Activated CD4-positive, alpha-beta T cell treated with anti-CD3 and anti-CD28 coated beads, Interleukin-2, amount 50 U/mL, for 24 hours (primary cell): ENCODE results near the gene CEMIP.

Source experiments
- DNase-seq, 2 donors: peaks; one replicate each; pipeline ENCODE4 v3.0.0-alpha.2; 2020; ENCODE audit warnings: low read depth in 1 of 2, low spot score in 1 of 2

The CEMIP gene

DNA sequence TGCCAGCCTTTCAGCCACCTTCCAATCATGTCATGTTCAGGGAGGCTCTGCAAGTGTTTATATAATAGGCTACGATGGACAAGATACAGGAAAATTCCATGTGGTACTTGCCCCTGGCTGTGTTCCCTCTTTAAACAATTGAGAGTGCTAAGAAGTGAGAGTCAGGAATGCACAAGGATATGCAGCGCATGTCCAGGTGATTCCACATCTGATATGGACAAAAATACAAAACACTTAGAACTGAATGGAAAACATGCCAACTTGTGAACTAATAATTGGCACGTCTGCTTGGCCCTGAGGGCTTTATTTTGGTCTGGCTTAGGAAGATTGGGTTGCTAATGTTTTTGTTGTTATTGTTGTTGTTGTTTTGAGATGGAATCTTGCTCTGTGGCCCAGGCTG lies 100.9 kb downstream of the CEMIP start:
- no peak for DNase-seq

DNA sequence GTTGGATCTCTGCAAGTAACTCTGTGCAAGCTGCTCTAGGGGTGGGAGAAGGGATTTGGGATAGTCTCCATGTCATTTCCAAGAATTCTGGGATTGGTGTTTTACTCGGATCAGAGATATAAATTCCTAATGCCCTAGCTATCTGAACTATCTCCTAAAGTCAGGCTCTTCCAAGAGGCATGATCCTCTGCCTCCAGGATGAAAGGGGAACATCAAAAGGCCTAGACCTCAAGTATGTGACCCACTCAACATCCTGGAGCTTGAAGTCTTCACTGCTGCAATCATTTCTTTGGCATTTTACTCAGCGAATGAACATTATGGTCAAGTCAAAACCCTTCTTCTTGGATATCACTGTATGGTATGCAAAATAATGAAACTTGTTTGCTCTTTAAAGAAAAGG lies 104.5 kb downstream of the CEMIP start:
- DNase-seq, result no peak

DNA sequence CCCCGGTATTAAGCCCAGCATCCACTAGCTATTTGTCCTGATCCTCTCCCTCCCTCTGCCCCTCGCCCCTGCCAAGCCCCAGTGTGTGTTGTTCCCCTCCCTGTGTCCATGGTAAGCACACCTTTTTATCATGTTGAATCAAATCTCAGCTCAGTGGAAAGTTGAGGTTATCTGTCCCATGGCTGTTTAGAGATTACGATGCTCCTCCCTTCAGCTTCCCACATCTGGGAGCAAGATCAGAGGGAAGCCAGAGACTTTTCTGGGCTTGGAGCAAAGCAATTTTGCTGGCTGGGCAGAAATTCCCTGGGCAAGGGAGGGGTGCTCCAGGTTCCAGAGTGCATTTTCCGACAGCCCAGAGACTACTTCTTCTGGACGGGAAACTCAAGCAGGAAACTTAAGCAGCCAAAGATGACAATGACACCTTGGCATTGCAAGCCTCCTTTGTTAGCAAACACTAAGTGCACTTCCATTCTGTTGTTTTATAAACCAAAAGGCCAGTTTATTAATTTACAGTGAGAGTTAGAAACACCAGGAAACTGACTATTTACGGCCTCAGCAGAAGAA lies 105.9 kb downstream of the CEMIP start:
- no peak for DNase-seq

DNA sequence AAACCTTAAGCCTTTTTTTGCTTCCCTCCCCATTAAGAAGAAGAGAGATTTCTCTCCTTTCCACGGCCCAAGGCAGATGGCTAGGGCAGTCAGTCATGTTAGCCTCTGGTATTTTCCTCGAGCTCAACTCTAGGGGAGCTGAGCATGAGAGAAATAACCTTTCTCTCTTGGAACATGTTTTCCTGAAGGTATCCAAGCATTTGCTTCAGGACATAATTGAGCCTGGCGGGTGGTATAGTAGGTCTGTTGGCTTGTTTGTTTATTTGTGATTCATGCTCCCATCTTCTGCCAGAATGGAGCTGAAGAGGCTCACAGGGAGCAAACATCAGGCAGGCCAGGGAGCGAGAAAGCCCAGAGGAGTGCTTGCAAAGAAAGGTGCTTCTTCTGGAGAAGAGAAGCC lies 108.0 kb downstream of the CEMIP start:
- DNase-seq, result no peak

DNA sequence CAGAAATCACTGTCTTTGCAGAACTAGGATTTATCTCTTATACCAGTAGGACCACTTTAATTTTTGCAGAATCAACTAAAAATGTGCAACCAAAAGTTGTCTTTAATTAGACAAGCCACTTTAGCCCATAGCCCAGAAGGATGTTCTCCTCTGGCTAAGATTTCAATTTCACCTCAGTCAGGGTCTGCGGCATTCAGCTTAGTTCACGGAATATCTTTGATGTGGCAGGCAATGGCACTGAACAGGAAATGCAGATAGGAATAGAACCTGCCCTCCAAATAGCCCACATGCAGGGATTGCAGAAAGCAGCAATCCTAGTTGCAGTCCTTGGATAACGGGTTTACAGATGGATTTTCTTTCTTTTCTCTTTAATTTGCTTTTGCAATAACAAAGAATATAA lies 109.7 kb downstream of the CEMIP start:
- no peak for DNase-seq

DNA sequence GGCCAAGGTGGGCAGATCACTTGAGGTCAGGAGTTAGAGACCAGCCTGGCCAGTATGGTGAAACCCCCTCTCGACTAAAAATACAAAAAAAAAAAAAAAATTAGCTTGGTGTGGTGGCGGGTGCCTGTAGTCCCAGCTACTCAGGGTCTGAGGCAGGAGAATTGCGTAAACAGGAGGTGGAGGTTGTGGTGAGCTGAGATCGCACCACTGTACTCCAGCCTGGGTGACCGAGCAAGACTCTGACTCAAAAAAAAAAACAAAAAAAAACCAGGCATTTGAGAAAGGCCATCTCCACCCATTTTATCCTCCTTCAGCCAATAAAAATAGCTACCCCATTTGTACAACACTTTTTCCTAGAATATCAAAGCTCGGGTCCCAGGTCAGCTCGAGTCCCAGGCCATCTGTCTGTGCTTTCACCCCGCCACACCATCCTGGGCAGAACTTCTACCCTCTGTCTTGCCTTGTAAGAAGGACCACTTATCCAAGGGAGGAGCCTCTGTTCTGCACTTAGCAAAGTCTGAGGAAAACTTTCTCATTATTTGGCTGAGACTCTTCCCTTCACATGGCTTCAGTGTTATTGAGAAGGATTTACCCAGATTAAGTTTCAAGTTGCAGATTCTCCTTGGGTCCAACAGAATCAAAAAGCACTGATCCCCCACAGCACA lies 111.3 kb downstream of the CEMIP start:
- DNase-seq, result no peak

DNA sequence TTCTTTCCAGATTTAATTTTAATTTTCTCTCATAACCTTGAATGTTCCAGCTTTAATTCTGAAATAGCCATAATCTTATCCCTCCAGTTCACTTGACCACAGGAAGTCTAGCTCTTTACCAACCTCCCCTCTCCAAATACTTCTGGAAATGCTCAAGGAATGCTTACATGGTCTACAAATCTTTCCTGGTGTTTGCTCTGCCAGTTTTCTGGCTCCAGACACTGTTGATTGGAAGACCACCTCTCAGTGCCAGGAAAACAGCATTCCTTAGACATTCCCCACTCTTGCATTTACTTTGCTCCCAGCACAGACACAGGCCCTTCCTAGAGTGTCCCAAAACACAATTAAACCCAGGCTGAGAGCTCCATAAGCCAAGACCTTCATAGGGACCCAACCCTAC lies 111.8 kb downstream of the CEMIP start:
- DNase-seq, result no peak

DNA sequence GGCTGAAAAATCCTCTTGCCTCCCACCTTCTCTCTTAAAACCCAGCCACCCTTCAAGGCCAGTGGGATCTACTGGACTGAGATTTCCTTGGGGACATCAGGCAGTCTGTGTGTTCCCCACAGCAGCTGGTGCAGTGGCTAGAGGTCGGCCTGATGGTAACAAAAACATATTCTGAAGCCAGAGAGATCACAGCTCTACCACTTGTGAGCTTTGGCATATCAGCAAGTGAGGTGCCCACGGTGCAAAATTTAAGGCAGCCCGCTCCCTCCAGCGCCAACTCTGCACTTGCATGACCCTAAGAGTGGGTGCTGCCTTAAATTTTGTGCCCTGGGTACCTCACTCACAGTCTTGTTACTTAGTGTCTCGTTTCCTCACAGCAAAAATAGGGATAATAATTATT lies 113.2 kb downstream of the CEMIP start:
- no peak for DNase-seq

DNA sequence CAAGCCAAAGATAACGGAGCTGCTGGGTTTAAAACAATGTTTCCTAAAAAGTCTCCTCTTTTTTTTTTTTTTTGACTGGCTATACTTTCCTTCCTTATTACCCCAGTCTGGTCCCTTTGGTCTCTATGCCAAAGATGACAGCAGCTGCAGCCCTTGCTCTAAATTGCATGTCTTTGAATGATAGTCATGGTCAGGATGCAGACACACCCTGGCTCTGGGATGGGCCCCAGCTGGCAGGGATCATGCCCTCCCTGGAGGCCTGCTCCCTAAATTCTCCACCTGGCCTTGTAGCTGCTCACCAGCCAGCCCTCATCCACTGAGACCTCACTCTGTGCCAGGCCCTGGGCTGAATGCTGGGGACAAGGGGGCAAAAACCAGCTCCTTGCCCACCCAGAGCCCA lies 114.6 kb downstream of the CEMIP start:
- no peak for DNase-seq

DNA sequence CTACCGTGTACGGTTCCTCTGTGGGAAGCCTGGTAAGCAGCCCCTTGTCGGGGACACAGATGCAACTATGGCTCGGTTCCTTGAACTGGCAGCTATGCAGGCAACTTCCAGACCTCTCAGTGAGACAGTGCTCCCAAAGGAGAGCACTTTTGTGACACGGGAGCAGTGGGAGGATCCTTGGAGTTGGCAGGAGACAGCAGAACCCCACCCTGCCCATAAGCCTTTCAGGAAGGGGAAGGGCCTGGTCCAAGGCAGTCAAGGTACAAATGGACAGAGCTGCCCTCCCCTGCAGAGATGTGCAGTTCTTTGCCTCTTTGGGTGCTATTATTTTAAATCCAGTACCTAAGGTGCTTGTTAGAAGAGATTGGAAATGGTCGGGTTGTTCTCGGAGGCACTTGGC lies 115.9 kb downstream of the CEMIP start:
- no peak for DNase-seq

DNA sequence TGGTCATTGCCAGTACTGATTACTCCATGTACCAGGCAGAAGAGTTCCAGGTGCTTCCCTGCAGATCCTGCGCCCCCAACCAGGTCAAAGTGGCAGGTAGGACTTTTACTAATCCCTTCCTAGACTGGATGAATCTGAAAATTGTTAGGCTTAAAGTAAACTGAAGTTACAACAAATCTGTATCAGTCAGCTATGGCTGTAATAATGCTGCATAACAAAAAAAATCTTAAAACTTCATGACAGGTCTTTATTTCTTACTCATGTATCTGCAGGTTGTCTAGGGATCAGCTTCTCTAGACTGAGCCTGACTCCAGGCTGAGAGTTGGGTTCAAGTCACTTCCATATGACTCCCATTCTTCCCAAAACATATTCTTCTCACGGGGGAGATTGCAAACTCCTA lies 116.8 kb downstream of the CEMIP start:
- no peak for DNase-seq

DNA sequence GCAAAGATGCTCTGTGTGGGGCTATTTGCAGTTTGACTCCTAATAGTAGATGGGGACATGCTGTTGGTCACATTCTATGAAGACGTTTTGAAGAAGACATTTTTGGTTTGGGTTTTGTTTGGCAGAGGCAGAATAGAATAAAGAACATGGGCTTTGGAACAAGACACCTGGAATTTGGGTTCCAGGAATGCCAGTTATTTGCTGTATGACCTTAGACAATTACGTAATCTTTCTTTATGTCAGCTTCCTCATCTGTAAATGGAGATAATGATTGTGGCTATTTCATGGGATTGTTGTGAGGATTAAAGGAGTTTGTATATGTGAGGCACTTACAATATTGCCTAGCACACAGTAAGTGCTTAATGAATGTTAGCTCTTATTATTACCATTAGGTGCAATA lies 118.9 kb downstream of the CEMIP start:
- DNase-seq, result no peak

DNA sequence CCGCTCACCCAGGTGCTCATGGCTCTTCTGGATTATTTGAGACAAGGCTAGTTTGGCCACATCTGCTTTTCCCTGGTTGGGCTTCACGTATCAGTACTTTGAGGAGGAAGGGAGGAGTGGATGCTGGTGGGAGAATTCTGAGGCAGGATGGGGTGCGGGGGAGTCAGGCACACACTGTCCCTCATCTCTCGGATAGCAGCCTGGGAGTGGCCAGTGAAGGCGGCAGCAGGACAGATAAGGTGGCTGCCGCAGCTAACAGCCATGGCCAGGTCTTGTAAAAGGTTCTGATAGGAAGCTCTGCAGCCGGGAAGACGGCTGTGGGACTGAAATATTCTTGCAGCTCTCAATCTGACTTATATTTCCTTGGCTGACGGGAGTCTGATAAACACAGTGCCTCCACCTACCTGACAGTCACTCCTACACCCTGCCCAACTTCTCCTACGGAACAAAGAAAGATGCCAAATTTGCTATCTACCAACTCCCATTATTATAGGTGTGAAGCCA lies 123.2 kb downstream of the CEMIP start:
- no peak for DNase-seq

DNA sequence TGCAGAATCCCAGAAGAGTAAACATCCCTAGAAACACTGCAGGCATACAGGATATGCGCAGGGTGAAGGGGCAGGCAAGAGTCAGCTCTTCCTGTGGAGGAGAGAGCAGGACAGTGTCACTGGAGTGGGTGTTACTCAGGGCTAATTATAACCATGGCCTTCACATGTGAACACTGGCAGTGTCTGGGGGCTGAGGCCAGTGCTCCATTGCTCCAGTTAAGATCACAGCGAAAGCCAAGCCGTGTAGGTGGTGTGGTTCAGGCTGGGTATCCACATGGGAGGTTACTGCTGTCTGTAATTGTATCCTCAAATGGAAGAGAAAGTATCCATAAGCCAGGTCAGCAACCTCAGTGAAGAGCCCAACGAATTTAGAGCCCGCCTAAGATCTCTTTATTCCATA lies 125.8 kb downstream of the CEMIP start:
- no peak for DNase-seq

DNA sequence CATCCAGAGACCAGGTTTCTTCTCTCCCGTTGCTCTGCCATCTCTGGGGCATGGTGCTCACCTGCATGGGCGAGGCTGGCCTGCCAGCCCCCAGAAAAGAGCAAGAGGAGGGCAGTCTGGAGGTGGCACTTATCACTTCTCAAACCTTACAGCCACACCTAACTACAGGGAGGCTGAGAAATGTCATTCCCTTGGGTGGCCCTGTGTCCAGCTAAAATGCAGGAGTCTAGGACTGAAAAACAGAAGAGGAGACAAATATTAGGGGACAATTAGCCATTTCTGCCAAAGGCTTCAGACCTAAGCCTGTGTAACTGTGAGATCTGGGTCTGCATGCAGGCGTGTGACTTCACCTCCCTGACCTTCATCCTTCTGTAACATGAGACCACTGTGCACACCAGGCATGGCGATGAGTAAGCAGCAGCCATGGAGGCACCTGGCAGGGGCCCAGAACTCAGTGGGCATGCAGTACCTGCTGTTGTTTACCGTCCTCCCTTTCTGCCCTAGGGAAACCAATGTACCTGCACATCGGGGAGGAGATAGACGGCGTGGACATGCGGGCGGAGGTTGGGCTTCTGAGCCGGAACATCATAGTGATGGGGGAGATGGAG lies 127.1 kb downstream of the CEMIP start:
- no peak for DNase-seq

DNA sequence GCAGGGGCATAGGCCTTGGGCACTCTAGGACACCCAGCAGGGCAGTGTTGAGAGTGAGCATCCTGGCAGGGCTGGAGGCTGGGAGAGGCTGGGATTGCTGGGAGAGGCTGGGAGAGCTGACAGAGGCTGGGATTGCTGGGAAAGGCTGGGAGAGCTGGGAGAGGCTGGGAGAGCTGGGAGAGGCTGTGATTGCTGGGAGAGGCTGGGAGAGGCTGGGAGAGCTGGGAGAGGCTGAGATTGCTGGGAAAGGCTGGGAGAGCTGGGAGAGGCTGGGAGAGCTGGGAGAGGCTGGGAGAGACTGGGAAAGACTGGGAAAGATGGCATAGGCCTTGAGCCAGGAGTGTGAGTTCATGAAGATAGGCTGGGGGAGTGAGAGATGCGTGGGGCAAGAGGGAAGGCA lies 132.7 kb downstream of the CEMIP start:
- DNase-seq, result no peak

DNA sequence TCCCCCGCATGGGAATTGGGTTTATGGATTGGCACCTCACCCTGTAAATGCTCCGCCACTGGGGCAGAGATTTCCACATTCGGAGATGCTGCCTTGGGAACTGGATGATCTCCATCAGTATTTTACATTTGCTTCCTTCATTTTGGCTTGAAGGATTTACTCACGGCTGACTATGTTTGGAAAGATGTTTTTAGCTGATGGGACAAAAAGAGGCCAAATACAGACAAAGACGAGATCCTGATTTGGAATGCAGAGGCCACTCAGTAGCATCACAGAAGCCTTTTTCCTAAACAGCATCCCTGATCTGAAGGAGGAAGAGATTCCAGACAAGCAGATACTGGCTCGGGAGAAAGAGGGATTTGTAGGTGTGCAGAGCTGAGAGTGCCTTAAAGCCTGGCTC lies 133.5 kb downstream of the CEMIP start:
- DNase-seq, result no peak

DNA sequence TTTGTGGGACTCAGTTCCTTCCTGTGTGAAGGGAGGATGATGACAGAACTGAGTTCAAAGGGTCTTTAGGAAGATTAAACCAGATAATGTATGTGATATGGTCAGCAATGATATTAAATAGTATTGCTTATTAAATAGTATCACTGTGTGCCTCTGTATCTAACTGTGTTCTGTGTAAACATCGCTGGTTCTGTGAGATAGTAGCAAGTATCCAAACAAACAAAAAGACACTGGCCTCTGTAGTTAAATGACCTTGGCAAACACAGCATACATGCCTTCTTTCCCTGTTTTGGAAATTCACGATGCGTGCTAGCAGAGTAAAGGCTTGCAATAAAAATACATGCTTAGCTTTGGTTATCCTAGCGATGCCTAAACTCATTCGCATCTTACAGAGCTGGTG lies 134.4 kb downstream of the CEMIP start:
- DNase-seq, result no peak

DNA sequence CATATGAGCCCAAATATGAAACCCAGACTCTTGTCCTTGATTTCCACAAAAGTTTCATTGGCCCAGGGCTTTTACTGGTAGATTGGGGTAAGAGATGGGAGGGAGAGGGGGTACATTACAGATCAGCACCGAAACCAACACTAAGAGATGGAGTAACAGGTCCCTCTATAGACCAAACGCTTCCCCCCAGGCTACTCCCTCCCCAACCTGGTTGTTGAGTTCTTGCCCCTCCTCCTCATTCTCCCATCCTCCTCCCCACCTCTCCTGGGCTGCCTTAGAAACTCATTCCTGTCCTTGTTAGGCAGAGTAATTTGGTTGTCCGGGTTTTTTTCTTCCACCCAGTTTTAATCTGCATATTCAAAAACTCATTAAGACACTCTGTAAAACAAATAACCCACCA lies 136.3 kb downstream of the CEMIP start:
- no peak for DNase-seq

DNA sequence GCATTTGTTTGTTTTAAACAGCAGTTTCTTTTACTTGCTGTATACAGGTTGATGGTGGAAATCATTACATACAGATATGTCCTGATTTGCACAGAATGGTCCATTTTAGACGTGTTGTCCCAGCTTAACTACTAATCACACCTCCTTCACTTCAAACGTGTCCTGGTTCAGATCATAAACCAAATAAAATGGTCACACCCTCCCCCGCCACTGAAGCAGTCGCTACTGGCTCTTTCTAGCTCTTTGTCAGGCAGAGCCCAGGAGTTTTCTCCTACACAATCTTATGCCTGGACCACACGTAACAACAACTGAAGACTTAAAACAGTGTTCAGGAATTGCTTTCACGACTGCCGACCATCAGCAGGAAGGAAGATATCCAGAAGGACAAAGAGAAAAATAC lies 136.9 kb downstream of the CEMIP start:
- DNase-seq, result no peak

DNA sequence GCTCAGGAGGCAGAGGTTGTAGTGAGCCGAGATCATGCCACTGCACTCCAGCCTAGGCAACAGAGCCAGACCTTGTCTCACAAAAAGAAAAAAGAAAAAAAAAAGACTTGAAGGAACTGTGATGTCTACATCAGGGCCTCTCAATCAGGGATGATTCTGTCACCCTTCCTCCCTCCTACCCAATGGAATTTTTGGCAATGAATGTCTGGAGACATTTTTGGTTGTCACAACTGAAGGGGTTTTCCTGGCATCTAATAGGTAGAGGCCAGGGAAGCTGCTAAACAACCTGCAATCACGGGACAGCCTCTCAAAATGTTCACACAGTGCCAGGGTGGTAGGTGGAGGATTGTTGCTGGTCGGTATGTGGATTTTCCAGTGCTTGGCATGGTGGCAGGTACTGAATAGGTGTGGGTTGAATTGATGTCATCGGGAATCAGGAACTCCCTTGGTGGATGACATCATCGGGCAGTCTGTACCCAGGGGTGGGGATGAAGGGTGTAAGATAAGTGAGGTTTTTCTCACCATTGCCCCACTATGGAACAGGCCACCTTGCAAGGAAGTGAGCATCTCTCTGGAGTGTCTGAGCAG lies 139.1 kb downstream of the CEMIP start:
- DNase-seq, result no peak

DNA sequence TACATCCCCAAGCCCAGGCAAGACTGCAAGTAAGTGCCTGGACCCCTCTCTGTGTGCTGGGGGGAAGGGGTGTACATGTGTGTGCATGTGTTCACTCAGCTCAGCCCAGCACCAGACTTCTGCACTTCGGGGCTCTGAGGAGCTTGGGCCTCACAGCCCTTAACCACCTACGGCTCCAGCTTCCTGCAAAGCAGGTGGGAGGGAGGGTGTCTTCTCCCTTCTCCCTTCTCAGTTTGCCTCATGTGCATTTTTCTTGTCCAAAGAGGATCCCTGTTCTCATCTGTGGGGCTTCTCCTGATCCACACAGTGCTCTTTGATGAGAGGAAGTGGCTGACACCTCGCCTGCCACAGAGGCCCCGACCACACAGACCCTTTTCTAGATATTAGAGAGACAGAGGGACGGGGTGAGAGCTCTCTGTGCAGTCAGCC lies 141.1 kb downstream of the CEMIP start:
- no peak for DNase-seq
